ENCODE measurements around the gene CAPNS1.
"Not testable (repeated sequence)": the region's sequence is repeated elsewhere in the genome, so short reads cannot be mapped to it uniquely, and the experiment has no call there.

The CAPNS1 gene

GRCh38 chr19:36121486-36122124, 18.3 kb upstream of the CAPNS1 start:
- H3K14ac ChIP-seq (ENCODE audit: low read length): no peak overlapping the region
- H4K12ac ChIP-seq (ENCODE audit: low read depth, low read length): no peak overlapping the region
- no peak for DNase-seq
- no peak overlapping the region for H2AFZ ChIP-seq (ENCODE audit: insufficient read depth, low read length, poor library complexity)
- H2BK5ac ChIP-seq (ENCODE audit: low read depth, low read length, poor library complexity): no peak overlapping the region
- H3K27ac ChIP-seq (ENCODE audit: low read depth, low read length): no peak overlapping the region
- no peak overlapping the region for H3K4me3 ChIP-seq (ENCODE audit: low read depth, low read length)
- no peak overlapping the region for H4K91ac ChIP-seq (ENCODE audit: low read depth, low read length)
- H3K23ac ChIP-seq (ENCODE audit: low read length): no peak overlapping the region
- H3K9ac ChIP-seq (ENCODE audit: low read length): no peak overlapping the region
- no peaks in the 10 kb centered on the region for H3K79me2 ChIP-seq (ENCODE audit: control insufficient read depth, insufficient read depth, low read length, poor library complexity)
- WGBS (ENCODE audit: extremely low coverage, insufficient coverage, insufficient read length): no CpG with 5 or more reads among the region's 49 CpGs
- H3K4me2 ChIP-seq (ENCODE audit: low read length): no peak overlapping the region
- no peak overlapping the region for H3K18ac ChIP-seq (ENCODE audit: low read length)
- no peak overlapping the region for H2BK12ac ChIP-seq (ENCODE audit: low read length)
- H3K79me1 ChIP-seq (ENCODE audit: low read length): no peaks in the 10 kb centered on the region
- H3K4ac ChIP-seq (ENCODE audit: low read depth, low read length): no peak overlapping the region
- H2BK120ac ChIP-seq (ENCODE audit: insufficient read depth, low read length, poor library complexity): no peak overlapping the region
- no peak overlapping the region for H2AK5ac ChIP-seq (ENCODE audit: low read length)
- no peaks in the 10 kb centered on the region for H3K27me3 ChIP-seq (ENCODE audit: insufficient read depth, low read length)
- no peaks in the 10 kb centered on the region for H3K9me3 ChIP-seq (ENCODE audit: insufficient read depth, low read depth, low read length)
- H3K36me3 ChIP-seq (ENCODE audit: control insufficient read depth in 1 of 2, insufficient read depth in 2 of 2, low read length in 2 of 2): peaks cover 46 to 63% of the 10 kb centered on the region in 2 experiments
- H3K4me1 ChIP-seq (ENCODE audit: control insufficient read depth in 1 of 2, insufficient read depth in 2 of 2, low read length in 2 of 2): no peaks in the 10 kb centered on the region
- H4K8ac ChIP-seq (ENCODE audit: low read depth, low read length): no peak overlapping the region

- Histone ChIP-seq H4K91ac (ENCODE audit: low read depth, low read length) (no peak overlapping the region), H3K4me3 (ENCODE audit: low read depth, low read length) (peak overlapping the region; percentile 49), H3K27ac (ENCODE audit: low read depth, low read length) (no peak overlapping the region), H3K18ac (ENCODE audit: low read length) (no peak overlapping the region), H3K4ac (ENCODE audit: low read depth, low read length) (no peak overlapping the region), H2AFZ (ENCODE audit: insufficient read depth, low read length, poor library complexity) (no peak overlapping the region), H4K8ac (ENCODE audit: low read depth, low read length) (no peak overlapping the region), H2BK120ac (ENCODE audit: insufficient read depth, low read length, poor library complexity) (no peak overlapping the region), H3K36me3 (ENCODE audit: control insufficient read depth in 1 of 2, insufficient read depth in 2 of 2, low read length in 2 of 2) (peaks cover 33 to 40% of the 10 kb centered on the region in 2 experiments), H3K4me1 (ENCODE audit: control insufficient read depth in 1 of 2, insufficient read depth in 2 of 2, low read length in 2 of 2) (no peaks in the 10 kb centered on the region), H3K9ac (ENCODE audit: low read length) (peak overlapping the region; percentile 39), H4K12ac (ENCODE audit: low read depth, low read length) (no peak overlapping the region), H2BK5ac (ENCODE audit: low read depth, low read length, poor library complexity) (no peak overlapping the region), H2BK12ac (ENCODE audit: low read length) (no peak overlapping the region), H3K14ac (ENCODE audit: low read length) (no peak overlapping the region), H3K79me2 (ENCODE audit: control insufficient read depth, insufficient read depth, low read length, poor library complexity) (peaks cover 3% of the 10 kb centered on the region), H3K4me2 (ENCODE audit: low read length) (no peak overlapping the region), H3K23ac (ENCODE audit: low read length) (no peak overlapping the region), H3K79me1 (ENCODE audit: low read length) (peaks cover 7% of the 10 kb centered on the region), H3K27me3 (ENCODE audit: insufficient read depth, low read length) (no peaks in the 10 kb centered on the region), H2AK5ac (ENCODE audit: low read length) (no peak overlapping the region), H3K9me3 (ENCODE audit: insufficient read depth, low read depth, low read length) (no peaks in the 10 kb centered on the region)
- DNase-seq: no peak
- WGBS (ENCODE audit: extremely low coverage, insufficient coverage, insufficient read length): no CpG with 5 or more reads among the region's 9 CpGs
Observed at GRCh38 chr19:36125557-36125956, 14.3 kb upstream of the CAPNS1 start.

- no CpG with 5 or more reads among the region's 10 CpGs for WGBS (ENCODE audit: extremely low coverage, insufficient coverage, insufficient read length)
- DNase-seq: no peak
Observed at GRCh38 chr19:36128392-36128736, 11.5 kb upstream of the CAPNS1 start.

GRCh38 chr19:36131221-36131620, 8.6 kb upstream of the CAPNS1 start:
- H4K12ac ChIP-seq (ENCODE audit: low read depth, low read length); H3K79me2 ChIP-seq (ENCODE audit: control insufficient read depth, insufficient read depth, low read length, poor library complexity); DNase-seq; H2AK5ac ChIP-seq (ENCODE audit: low read length); H3K4ac ChIP-seq (ENCODE audit: low read depth, low read length); H2BK12ac ChIP-seq (ENCODE audit: low read length); H4K8ac ChIP-seq (ENCODE audit: low read depth, low read length); H2AFZ ChIP-seq (ENCODE audit: insufficient read depth, low read length, poor library complexity); H3K18ac ChIP-seq (ENCODE audit: low read length); H3K4me2 ChIP-seq (ENCODE audit: low read length); H3K9me3 ChIP-seq (ENCODE audit: insufficient read depth, low read depth, low read length); H2BK5ac ChIP-seq (ENCODE audit: low read depth, low read length, poor library complexity); H3K14ac ChIP-seq (ENCODE audit: low read length); H3K9ac ChIP-seq (ENCODE audit: low read length); H3K23ac ChIP-seq (ENCODE audit: low read length); H3K27me3 ChIP-seq (ENCODE audit: insufficient read depth, low read length); H3K4me3 ChIP-seq (ENCODE audit: low read depth, low read length); H3K36me3 ChIP-seq (ENCODE audit: control insufficient read depth in 1 of 2, insufficient read depth in 2 of 2, low read length in 2 of 2): not testable (repeated sequence)
- H3K4me1 ChIP-seq (ENCODE audit: control insufficient read depth in 1 of 2, insufficient read depth in 2 of 2, low read length in 2 of 2): peaks cover 11 to 14% of the 10 kb centered on the region in 2 experiments
- peak overlapping the region; percentile 16 for H3K27ac ChIP-seq (ENCODE audit: low read depth, low read length)
- peak overlapping the region; percentile 66 for H4K91ac ChIP-seq (ENCODE audit: low read depth, low read length)
- no CpG with 5 or more reads among the region's 6 CpGs for WGBS (ENCODE audit: extremely low coverage, insufficient coverage, insufficient read length)
- peak overlapping the region; percentile 46 for H2BK120ac ChIP-seq (ENCODE audit: insufficient read depth, low read length, poor library complexity)
- H3K79me1 ChIP-seq (ENCODE audit: low read length): peaks cover 12% of the 10 kb centered on the region

More at GRCh38 chr19:36128392-36128736, 11.5 kb upstream of the CAPNS1 start:
- Histone ChIP-seq H3K4me2 (ENCODE audit: low read length) (peak overlapping the region; percentile 74), H3K9ac (ENCODE audit: low read length) (peak overlapping the region; percentile 69), H3K18ac (ENCODE audit: low read length) (peak overlapping the region; percentile 68), H3K9me3 (ENCODE audit: insufficient read depth, low read depth, low read length) (no peaks in the 10 kb centered on the region), H4K8ac (ENCODE audit: low read depth, low read length) (peak overlapping the region; percentile 94), H3K4ac (ENCODE audit: low read depth, low read length) (peak overlapping the region; percentile 82), H3K36me3 (ENCODE audit: control insufficient read depth in 1 of 2, insufficient read depth in 2 of 2, low read length in 2 of 2) (peaks cover 11 to 20% of the 10 kb centered on the region in 2 experiments), H4K12ac (ENCODE audit: low read depth, low read length) (peak overlapping the region; percentile 86), H3K4me1 (ENCODE audit: control insufficient read depth in 1 of 2, insufficient read depth in 2 of 2, low read length in 2 of 2) (peaks cover 11 to 14% of the 10 kb centered on the region in 2 experiments), H3K27ac (ENCODE audit: low read depth, low read length) (peak overlapping the region; percentile 94), H2AFZ (ENCODE audit: insufficient read depth, low read length, poor library complexity) (peak overlapping the region; percentile 75), H3K4me3 (ENCODE audit: low read depth, low read length) (peak overlapping the region; percentile 65), H3K23ac (ENCODE audit: low read length) (no peak overlapping the region), H2BK5ac (ENCODE audit: low read depth, low read length, poor library complexity) (peak overlapping the region; percentile 82), H2BK12ac (ENCODE audit: low read length) (no peak overlapping the region), H3K79me2 (ENCODE audit: control insufficient read depth, insufficient read depth, low read length, poor library complexity) (peaks cover 3% of the 10 kb centered on the region), H4K91ac (ENCODE audit: low read depth, low read length) (peak overlapping the region; percentile 69), H2BK120ac (ENCODE audit: insufficient read depth, low read length, poor library complexity) (peak overlapping the region; percentile 40), H2AK5ac (ENCODE audit: low read length) (no peak overlapping the region), H3K27me3 (ENCODE audit: insufficient read depth, low read length) (no peaks in the 10 kb centered on the region), H3K79me1 (ENCODE audit: low read length) (peaks cover 12% of the 10 kb centered on the region), H3K14ac (ENCODE audit: low read length) (peak overlapping the region; percentile 63)

All from trophoblast cell (in vitro differentiated cells and primary cell).